Ishikawa (cell line): ENCODE data around the gene MLXIPL.

Experiments
- CEBPB ChIP-seq: IDR thresholded peaks from 2 replicates; pipeline ENCODE4 v1.6.1; 2012
- CREB1 ChIP-seq: IDR thresholded peaks from 2 replicates; pipeline ENCODE4 v1.6.1; 2012; ENCODE audit warnings: low read depth
- EGR1 ChIP-seq: IDR thresholded peaks from 2 replicates; pipeline ENCODE4 v1.6.1; 2012
- EP300 ChIP-seq: IDR thresholded peaks from 2 replicates; pipeline ENCODE4 v1.6.1; 2012; ENCODE audit warnings: borderline replicate concordance
- FOXM1 ChIP-seq: IDR thresholded peaks from 2 replicates; pipeline ENCODE4 v1.6.1; 2012; ENCODE audit warnings: low read depth, borderline replicate concordance
- NFIC ChIP-seq: IDR thresholded peaks from 2 replicates; pipeline ENCODE4 v1.6.1; 2012
- RAD21 ChIP-seq: IDR thresholded peaks from 2 replicates; pipeline ENCODE4 v1.6.1; 2012; ENCODE audit warnings: low read depth
- TAF1 ChIP-seq: IDR thresholded peaks from 2 replicates; pipeline ENCODE4 v1.6.1; 2012; ENCODE audit warnings: low read depth, mild to moderate bottlenecking
- TCF12 ChIP-seq: IDR thresholded peaks from 2 replicates; pipeline ENCODE4 v1.6.1; 2012; ENCODE audit warnings: low read depth
- TEAD4 ChIP-seq: IDR thresholded peaks from 2 replicates; pipeline ENCODE4 v1.6.1; 2012
- YY1 ChIP-seq: IDR thresholded peaks from 2 replicates; pipeline ENCODE4 v1.6.1; 2012; ENCODE audit warnings: low read depth
- ZBTB7A ChIP-seq: IDR thresholded peaks from 2 replicates; pipeline ENCODE4 v1.6.1; 2012; ENCODE audit warnings: low read depth
- TF ChIP-seq, protein P1 (sequence below): IDR thresholded peaks from 2 replicates; pipeline ENCODE4 v1.6.1; 2012
- TF ChIP-seq, protein P2 (sequence below): IDR thresholded peaks from 2 replicates; pipeline ENCODE4 v1.6.1; 2012; ENCODE audit warnings: low read depth, mild to moderate bottlenecking
- TF ChIP-seq, protein P3 (sequence below): IDR thresholded peaks from 2 replicates; pipeline ENCODE4 v1.6.1; 2012

MLXIPL gene

DNA sequence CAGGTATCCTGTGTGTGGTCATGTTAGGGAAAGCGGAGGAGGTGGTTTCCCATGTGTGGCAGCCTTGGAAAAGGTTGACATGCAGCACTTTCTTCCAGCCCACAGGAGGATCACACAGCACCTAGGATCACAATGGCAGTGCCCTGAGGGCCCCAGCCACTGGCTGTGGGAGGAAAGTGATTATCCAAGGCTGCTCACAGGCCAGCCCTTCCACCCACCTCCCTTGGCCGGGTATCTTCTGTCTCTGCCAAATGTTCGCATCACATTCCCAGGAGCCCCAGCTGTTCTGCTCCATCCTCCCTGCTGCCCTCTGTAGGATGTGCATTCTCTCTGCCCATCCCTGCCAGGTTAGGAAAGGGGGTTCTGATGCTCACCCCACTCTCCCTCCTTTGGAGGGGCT, 2.5 kb upstream of the MLXIPL start:
- TF ChIP-seq CEBPB (no peak), YY1 (no peak), TEAD4 (no peak), TCF12 (no peak)
- TF ChIP-seq, protein P1, sequence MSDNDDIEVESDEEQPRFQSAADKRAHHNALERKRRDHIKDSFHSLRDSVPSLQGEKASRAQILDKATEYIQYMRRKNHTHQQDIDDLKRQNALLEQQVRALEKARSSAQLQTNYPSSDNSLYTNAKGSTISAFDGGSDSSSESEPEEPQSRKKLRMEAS: no peak

DNA sequence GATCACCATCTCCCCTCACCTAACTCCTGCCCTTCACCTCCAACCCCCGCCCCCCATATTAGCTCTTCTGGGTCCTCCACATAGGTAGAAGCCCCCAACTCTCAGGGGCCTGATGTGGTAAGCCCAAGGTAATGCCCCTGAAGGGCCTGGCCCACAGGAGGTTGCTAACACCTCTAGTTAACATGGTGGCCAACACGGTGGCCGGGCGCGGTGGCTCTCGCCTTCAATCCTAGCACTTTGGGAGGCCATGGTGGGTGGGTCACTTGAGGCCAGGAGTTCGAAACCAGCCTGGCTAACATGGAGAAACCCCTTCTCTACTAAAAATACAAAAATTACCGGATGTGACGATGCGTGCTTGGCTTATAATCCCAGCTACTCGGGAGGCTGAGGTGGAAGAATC, 954 bp upstream of the MLXIPL start:
- no peak for TF ChIP-seq TAF1
- no peak for TF ChIP-seq TCF12
- TF ChIP-seq EGR1: no peak
- no peak for TF ChIP-seq CREB1
- TF ChIP-seq YY1: no peak
- TF ChIP-seq, protein P2, sequence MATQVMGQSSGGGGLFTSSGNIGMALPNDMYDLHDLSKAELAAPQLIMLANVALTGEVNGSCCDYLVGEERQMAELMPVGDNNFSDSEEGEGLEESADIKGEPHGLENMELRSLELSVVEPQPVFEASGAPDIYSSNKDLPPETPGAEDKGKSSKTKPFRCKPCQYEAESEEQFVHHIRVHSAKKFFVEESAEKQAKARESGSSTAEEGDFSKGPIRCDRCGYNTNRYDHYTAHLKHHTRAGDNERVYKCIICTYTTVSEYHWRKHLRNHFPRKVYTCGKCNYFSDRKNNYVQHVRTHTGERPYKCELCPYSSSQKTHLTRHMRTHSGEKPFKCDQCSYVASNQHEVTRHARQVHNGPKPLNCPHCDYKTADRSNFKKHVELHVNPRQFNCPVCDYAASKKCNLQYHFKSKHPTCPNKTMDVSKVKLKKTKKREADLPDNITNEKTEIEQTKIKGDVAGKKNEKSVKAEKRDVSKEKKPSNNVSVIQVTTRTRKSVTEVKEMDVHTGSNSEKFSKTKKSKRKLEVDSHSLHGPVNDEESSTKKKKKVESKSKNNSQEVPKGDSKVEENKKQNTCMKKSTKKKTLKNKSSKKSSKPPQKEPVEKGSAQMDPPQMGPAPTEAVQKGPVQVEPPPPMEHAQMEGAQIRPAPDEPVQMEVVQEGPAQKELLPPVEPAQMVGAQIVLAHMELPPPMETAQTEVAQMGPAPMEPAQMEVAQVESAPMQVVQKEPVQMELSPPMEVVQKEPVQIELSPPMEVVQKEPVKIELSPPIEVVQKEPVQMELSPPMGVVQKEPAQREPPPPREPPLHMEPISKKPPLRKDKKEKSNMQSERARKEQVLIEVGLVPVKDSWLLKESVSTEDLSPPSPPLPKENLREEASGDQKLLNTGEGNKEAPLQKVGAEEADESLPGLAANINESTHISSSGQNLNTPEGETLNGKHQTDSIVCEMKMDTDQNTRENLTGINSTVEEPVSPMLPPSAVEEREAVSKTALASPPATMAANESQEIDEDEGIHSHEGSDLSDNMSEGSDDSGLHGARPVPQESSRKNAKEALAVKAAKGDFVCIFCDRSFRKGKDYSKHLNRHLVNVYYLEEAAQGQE: no peak
- no peak for TF ChIP-seq EP300
- TF ChIP-seq, protein P3, sequence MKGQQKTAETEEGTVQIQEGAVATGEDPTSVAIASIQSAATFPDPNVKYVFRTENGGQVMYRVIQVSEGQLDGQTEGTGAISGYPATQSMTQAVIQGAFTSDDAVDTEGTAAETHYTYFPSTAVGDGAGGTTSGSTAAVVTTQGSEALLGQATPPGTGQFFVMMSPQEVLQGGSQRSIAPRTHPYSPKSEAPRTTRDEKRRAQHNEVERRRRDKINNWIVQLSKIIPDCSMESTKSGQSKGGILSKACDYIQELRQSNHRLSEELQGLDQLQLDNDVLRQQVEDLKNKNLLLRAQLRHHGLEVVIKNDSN: no peak
- TF ChIP-seq, protein P1: no peak
- no peak for TF ChIP-seq FOXM1
- no peak for TF ChIP-seq NFIC
- TF ChIP-seq RAD21: no peak
- no peak for TF ChIP-seq TEAD4
- TF ChIP-seq CEBPB: no peak
- TF ChIP-seq ZBTB7A: no peak

DNA sequence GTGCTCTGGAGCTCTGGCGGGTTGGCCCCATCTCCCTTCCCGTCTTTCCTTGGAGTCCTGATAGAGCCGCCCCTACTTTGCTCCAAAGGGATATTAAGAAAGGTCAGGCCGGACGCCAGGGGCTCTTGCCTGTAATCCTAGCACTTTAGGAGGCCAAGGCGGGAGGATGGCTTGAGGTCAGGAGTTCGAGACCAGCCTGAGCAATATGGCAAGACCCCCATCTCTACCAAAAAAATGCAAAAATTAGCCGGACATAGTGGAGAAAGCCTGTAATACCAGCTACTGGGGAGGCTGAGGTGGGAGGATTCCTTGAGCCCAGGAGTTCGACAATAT, 313 bp upstream of the MLXIPL start:
- TF ChIP-seq TCF12 (no peak), CREB1 (no peak), EP300 (no peak), TEAD4 (no peak), FOXM1 (no peak), NFIC (no peak), TAF1 (no peak), EGR1 (no peak), CEBPB (no peak), RAD21 (no peak), YY1 (no peak), ZBTB7A (no peak)
- TF ChIP-seq, protein P1: no peak
- TF ChIP-seq, protein P2: no peak
- TF ChIP-seq, protein P3: no peak

DNA sequence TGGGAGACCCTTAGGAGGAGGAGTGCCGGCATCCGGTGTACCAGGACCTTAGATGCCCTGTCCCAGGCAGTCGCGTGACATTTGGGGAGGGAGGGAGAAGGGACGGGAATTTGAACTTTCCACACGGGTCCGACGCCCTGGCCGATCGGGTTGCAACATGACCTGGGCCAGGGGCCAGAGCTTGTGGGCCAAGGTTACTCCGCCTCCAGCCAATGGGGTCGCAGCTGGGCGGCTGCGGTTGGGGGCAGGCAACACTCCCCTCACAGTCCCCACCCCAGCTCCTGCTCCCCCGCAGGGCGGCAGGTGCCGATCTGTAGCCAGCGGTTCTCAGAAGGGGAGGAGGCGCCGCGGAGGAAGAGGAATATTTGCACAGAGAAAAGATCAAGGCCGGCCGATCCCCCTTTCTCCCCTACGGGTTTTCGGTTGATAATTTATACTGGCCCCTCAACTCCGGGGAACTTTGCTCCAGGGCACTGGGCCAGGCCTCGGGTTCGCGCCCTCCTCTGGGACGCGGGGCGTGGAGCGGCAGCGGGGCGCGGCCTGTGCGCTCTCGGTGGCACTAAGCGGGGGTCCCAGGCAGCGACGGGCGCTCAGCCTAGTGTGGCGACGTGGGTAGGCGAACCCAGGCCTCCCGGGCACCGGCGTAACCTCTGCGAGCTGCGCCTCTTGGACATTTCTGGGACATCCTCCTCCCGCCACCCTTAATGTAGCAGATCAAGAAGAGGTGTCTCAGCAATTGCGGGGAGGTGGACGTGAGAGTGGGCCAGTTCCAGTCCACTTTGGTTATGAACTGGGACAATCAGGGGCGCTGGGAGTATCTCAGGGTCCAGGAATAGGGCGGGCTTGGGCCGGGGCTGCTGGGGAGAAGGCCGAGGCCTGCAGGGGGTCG, 1.2 kb downstream of the MLXIPL start:
- TF ChIP-seq YY1 (no peak), TCF12 (peak; percentile 62), ZBTB7A (peak; percentile 77; the same call in 1 of the 2 replicates), EP300 (0 out of 2 replicates have a peak, but pooled peaks have one; percentile 32), RAD21 (0 out of 2 replicates have a peak, but pooled peaks have one; percentile 4), TEAD4 (peak; percentile 62), CEBPB (peak; percentile 89), NFIC (peak; percentile 58), TAF1 (no peak), EGR1 (no peak), CREB1 (no peak), FOXM1 (no peak)
- TF ChIP-seq, protein P1: no peak
- TF ChIP-seq, protein P3: peak; percentile 48; the same call in 1 of the 2 replicates
- TF ChIP-seq, protein P2: no peak
